ENCODE results near the gene TNRC18. TPM values are rescaled to one million over a fixed set of nuclear protein-coding genes. Genes with fewer than 3 reads are reported as not detected.

The TNRC18 gene
- total RNA-seq, 1 donor from 2014 or later = 104 TPM

DNA sequence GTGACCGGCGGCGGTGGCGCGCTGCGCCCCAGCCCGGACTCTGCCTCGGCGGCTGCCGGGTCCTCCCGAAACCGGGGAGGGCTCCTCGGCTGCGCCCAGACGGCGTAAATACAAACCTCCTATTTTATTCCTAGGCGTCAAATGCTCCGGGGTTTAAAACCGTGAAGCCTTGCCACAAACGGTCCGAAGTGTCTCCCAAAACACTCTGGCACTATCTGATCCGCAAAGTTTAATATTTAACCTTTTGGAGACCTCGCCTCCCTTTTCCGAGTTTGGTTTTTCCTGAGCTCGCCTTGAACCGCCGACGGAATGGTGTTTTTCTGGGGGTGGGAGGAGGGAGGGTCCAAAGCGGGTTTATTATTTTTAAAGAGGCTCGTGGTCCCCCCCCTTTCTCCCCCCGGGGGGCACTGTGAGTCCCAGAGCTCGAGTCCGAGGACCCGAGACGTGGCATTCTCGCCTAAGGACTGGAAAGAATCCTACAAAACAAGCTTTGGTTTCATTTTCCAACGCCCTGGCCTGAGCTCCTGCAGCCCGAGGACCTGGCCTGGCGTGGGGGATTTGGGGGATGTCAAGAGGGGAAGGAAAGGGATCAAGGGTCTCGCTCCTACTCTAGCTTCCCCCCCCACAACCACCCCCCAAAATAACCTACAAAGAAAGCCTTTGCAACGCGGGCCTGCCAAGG, 1.8 kb downstream of the TNRC18 start:
- intact Hi-C loops (cut with DNase I) = no loop called here
- ATAC-seq = no peak
- peaks cover 29% of the 10 kb centered on the region for H3K4me1 ChIP-seq
- no peaks in the 10 kb centered on the region for H3K36me3 ChIP-seq
- H3K4me3 ChIP-seq = peak overlapping the region; percentile 96
- no peaks in the 10 kb centered on the region for H3K9me3 ChIP-seq
- peak; percentile 74 for DNase-seq
- H3K27me3 ChIP-seq (ENCODE audit: low read depth) = no peaks in the 10 kb centered on the region
- peak overlapping the region; percentile 99 for H3K27ac ChIP-seq
- TF ChIP-seq, protein P1, sequence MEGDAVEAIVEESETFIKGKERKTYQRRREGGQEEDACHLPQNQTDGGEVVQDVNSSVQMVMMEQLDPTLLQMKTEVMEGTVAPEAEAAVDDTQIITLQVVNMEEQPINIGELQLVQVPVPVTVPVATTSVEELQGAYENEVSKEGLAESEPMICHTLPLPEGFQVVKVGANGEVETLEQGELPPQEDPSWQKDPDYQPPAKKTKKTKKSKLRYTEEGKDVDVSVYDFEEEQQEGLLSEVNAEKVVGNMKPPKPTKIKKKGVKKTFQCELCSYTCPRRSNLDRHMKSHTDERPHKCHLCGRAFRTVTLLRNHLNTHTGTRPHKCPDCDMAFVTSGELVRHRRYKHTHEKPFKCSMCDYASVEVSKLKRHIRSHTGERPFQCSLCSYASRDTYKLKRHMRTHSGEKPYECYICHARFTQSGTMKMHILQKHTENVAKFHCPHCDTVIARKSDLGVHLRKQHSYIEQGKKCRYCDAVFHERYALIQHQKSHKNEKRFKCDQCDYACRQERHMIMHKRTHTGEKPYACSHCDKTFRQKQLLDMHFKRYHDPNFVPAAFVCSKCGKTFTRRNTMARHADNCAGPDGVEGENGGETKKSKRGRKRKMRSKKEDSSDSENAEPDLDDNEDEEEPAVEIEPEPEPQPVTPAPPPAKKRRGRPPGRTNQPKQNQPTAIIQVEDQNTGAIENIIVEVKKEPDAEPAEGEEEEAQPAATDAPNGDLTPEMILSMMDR (IDR thresholded peaks at IDR 0.05) = no peak

DNA sequence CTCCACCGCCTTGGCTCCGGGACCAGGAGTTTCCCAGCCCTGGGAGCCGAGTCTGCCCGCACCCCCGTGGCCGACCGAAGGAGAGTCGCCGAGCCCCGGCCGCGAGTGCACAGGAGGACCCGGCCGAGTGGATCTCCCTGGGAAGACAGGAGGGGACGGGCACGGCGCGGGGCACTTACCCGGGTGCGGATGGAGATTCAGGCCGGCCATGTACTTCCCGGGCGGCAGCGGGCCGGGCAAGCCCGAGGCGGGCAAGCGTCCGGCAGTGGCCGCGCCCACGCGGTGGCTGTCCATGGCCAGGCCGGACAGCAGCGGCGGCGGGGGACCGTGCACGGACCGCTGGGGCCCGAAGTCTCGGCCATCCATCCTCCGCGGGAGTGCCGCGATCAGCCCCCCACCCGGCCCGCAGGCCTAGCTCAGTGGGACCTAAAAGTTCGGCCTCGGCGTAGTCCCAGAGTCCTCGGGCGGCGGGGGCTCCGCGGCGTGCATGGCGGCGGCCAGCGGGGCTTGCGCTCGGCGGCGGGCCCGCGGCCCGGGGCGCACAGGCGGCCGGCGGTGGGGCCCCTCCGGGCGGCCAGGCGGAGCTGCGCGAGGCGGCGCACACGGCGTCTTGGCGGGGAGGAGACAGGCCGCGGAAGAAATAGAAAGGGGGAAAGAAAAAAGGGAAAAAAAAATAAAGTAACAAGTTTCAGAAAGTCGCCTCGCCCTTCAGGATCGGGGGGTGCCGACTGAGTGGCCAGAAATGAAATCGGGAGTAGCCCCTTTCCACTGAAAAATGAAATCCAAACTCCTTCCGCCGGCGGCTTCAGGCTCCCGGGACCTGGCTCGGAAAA, 2.5 kb downstream of the TNRC18 start:
- TF ChIP-seq, protein P1 (IDR thresholded peaks at IDR 0.05) = no peak
- H3K36me3 ChIP-seq = no peaks in the 10 kb centered on the region
- peaks cover 34% of the 10 kb centered on the region for H3K4me1 ChIP-seq
- no peaks in the 10 kb centered on the region for H3K27me3 ChIP-seq (ENCODE audit: low read depth)
- ATAC-seq (no peak), DNase-seq (peak; percentile 69)
- intact Hi-C loops (cut with DNase I) = no loop called here
- H3K9me3 ChIP-seq = no peaks in the 10 kb centered on the region
- H3K4me3 ChIP-seq = peak overlapping the region; percentile 96
- peak overlapping the region; percentile 99 for H3K27ac ChIP-seq

DNA sequence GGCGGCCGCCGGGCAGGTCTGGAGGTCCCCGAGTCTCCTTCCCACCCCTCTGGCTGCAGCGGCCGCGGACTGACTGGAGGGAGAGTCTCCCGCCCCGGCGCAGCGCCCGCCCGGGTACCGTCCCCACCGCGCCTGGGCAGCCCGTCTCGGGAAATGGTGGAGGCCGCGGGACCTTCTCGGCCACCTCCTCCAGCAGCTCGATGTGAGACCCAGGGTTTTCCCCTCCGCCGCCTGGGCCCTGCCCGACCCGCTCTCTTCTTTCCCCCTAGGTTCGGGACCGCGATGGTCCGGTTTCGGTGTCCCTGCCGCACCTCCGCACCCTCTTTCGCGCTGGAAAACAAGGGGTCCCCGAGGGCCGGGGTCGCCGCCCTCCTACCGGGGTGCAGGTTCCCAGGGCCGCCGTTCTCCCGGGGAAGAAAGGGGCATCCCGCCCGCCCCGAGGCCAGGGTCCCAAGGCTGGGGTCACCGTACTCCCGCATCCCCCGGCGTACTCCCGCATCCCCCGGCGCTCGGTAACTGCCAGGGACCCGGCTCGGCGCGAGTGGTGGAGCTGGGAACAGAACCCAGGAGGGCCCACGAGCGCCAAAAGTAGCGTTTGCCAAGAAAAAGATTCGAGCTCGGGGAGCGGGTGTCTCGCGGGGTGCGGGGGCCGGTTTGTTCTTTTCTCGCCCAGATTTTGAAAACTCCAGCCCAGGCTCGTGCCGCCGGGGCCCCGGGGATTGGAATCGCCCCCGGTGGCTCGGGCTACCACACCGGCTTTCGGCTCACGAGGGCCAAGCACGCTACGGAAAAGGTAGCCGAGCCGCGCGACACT, 3.4 kb downstream of the TNRC18 start:
- Histone ChIP-seq H3K27me3 (ENCODE audit: low read depth) (no peaks in the 10 kb centered on the region), H3K27ac (peak overlapping the region; percentile 99), H3K9me3 (no peaks in the 10 kb centered on the region), H3K4me3 (peak overlapping the region; percentile 96), H3K36me3 (peaks cover 6% of the 10 kb centered on the region), H3K4me1 (peaks cover 36% of the 10 kb centered on the region)
- peak; percentile 61 for DNase-seq
- TF ChIP-seq, protein P1 (IDR thresholded peaks at IDR 0.05) = no peak
- intact Hi-C loops (cut with DNase I) = no loop called here
- ATAC-seq = peak in 1 of 2 donors; percentile 1

DNA sequence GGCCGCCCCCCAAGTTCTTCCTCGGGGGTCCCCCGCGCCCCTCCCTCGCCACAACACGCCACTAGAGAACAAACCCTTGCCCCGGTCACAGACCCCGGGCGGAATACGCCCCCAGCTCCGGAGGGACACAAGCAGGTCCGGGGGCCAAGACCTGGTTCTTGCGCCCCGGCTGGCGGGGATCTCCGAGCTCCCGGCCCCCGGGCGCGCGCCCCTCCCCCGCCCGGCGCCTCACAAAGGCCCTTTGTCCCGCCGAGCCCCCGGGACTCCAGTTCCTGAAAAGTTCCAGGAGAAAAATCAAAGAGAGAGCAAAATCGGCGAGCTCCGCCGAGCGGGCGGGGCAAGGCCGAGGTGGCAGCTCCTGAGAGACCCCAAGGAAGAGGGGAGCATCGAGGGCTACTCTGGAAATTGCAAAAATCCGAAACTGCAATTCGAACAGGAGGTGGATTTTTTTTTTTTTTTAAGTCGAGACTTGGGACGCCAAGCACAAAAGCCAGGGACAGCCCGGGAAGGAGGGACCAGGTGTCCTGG, 4.0 kb downstream of the TNRC18 start:
- no peaks in the 10 kb centered on the region for H3K27me3 ChIP-seq (ENCODE audit: low read depth)
- peak overlapping the region; percentile 96 for H3K4me3 ChIP-seq
- intact Hi-C loops (cut with DNase I) = no loop called here
- ATAC-seq = no peak
- H3K4me1 ChIP-seq = peaks cover 43% of the 10 kb centered on the region
- peaks cover 7% of the 10 kb centered on the region for H3K36me3 ChIP-seq
- TF ChIP-seq, protein P1 (IDR thresholded peaks at IDR 0.05) = no peak
- H3K27ac ChIP-seq = peak overlapping the region; percentile 99
- no peaks in the 10 kb centered on the region for H3K9me3 ChIP-seq
- DNase-seq = no peak

DNA sequence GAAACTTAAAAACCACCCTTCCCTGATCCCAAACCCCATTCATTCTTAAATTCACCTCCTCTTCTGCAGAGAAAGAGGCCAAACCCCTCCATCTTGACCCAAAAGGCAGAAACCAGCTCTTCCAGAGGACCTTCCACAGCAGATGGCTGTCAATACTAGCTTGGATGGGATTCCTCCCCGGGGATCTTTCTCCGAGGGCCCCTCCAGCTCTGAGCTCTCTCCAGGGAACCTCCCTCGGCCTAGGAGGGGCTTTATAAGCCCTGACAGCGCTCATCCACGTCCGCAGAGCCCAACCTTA, 5.4 kb downstream of the TNRC18 start:
- Histone ChIP-seq H3K36me3 (peaks cover 7% of the 10 kb centered on the region), H3K27ac (peak overlapping the region; percentile 99), H3K9me3 (no peaks in the 10 kb centered on the region), H3K4me1 (peaks cover 53% of the 10 kb centered on the region), H3K27me3 (ENCODE audit: low read depth) (no peaks in the 10 kb centered on the region), H3K4me3 (peak overlapping the region; percentile 96)
- intact Hi-C loops (cut with DNase I) = no loop called here
- TF ChIP-seq, protein P1 (IDR thresholded peaks at IDR 0.05) = no peak
- ATAC-seq = no peak
- no peak for DNase-seq
